Right lobe of liver (tissue), 6 donors: ENCODE results near the gene ST7. TPM values are rescaled to one million over a fixed set of nuclear protein-coding genes. Genes with fewer than 3 reads are reported as not detected.
"Not testable (repeated sequence)": the region's sequence is repeated elsewhere in the genome, so short reads cannot be mapped to it uniquely, and the experiment has no call there.

Experiments used
- ATAC-seq, 4 donors: fragments of 200-7000 bp; cut with Tn5 transposase; one replicate each; pipeline ENCODE4 v1.9.1; 2020; ENCODE audit warnings: mild to moderate bottlenecking in 4 of 4, moderate library complexity in 4 of 4
- DNase-seq, 3 donors: peaks; one replicate each; pipeline ENCODE4 v3.0.0-alpha.2; 2020
- H3K27ac ChIP-seq, 3 donors: fragments of 200-600 bp; one replicate each; pipeline ENCODE4 v1.8.0; 2022
- H3K27me3 ChIP-seq, 2 donors: fragments of 200-600 bp; one replicate each; pipeline ENCODE4 v1.8.0; 2022
- H3K36me3 ChIP-seq, 4 donors: fragments of 200-600 bp; sonication (generic) in 1 of 4; one replicate each; pipeline versions ENCODE4 v1.5.1 to v1.8.0; 2017 to 2022; ENCODE audit warnings: control low read depth in 1 of 4
- H3K4me1 ChIP-seq, 4 donors: fragments of 200-600 bp; sonication (generic) in 1 of 4; one replicate each; pipeline versions ENCODE4 v1.5.1 to v1.8.0; 2017 to 2022; ENCODE audit warnings: control low read depth in 1 of 4
- H3K4me3 ChIP-seq, 3 donors: fragments of 200-600 bp; one replicate each; pipeline ENCODE4 v1.8.0; 2022
- H3K9me3 ChIP-seq, 4 donors: fragments of 200-600 bp; sonication (generic) in 1 of 4; one replicate each; pipeline versions ENCODE4 v1.5.1 to v1.8.0; 2017 to 2022; ENCODE audit warnings: control low read depth in 1 of 4
- CTCF ChIP-seq, 4 donors: fragments of 200-600 bp in 3 of 4; fragments of 450-650 bp in 1 of 4; IDR thresholded peaks; one replicate each; pipeline versions ENCODE4 v1.5.1 to v1.8.0; 2016 to 2022; ENCODE audit warnings: antibody characterized with exemption in 4 of 4, mild to moderate bottlenecking in 2 of 4
- POLR2A ChIP-seq: fragments of 450-650 bp; IDR thresholded peaks from one replicate; pipeline ENCODE4 v1.6.1; 2017; ENCODE audit warnings: antibody characterized with exemption, mild to moderate bottlenecking
- WGBS: methylation state at CpG from one replicate; pipeline ENCODE4 v1.1.6; 2018; ENCODE audit warnings: low coverage, low lambda C conversion rate; ENCODE audit not compliant: insufficient coverage; ENCODE audit errors: missing lambda C conversion rate; 5-methylcytosine and 5-hydroxymethylcytosine counted together
- intact Hi-C, 2 donors: fragments of 100-400 bp; cut with DNase I; formaldehyde crosslinking; loops; one replicate each; pipeline versions ENCODE4 v1.11.2 to v1.14.1; 2022
- total RNA-seq, 6 experiments: library from RNA; depleted of rRNA in 2 of 6; stranded (reverse); fragments of >200 nt in 2 of 6; fragmentation: NEBNext Ultra II Directional in 3 of 6; extraction: Animal tissue kit (Norgen Biotek cat#: 25700) in 3 of 6; gene quantifications; one replicate each; pipeline versions ENCODE4 v1.1.0 to v1.2.4, GENCODE V29; 2016 to 2023
- donor health status: DM: no; HTN: yes; CAD: no.
- donor health status: DM: no; HTN: no; CAD: no.
- donor health status: DM: no; HTN: no; CAD: no.
- donor health status: DM: no; HTN: yes; CAD: no.
- donor health status: DM: no; HTN: yes; CAD: no.

ST7 gene
- total RNA-seq, 6 experiments from 2014 or later: 17.4 to 29.9 (median 22.4) TPM

GRCh38 chr7:116933465-116933864 is 19.8 kb upstream of the ST7 start:
- 76% methylated on average over 3 of the region's 3 CpGs for WGBS
- TF ChIP-seq CTCF (IDR thresholded peaks at IDR 0.05) (no peak), POLR2A (no peak)
- H3K27me3 ChIP-seq: no peaks in the 10 kb centered on the region
- intact Hi-C loops: no loop called here
- no peak overlapping the region for H3K27ac ChIP-seq
- DNase-seq: no peak
- no peak overlapping the region for H3K4me3 ChIP-seq
- H3K4me1 ChIP-seq: no peaks in the 10 kb centered on the region
- ATAC-seq: no peak
- no peaks in the 10 kb centered on the region for H3K36me3 ChIP-seq
- no peaks in the 10 kb centered on the region for H3K9me3 ChIP-seq

GRCh38 chr7:116934580-116934979 is 18.7 kb upstream of the ST7 start:
- no peak overlapping the region for H3K27ac ChIP-seq
- H3K27me3 ChIP-seq: no peaks in the 10 kb centered on the region
- H3K36me3 ChIP-seq: no peaks in the 10 kb centered on the region
- H3K9me3 ChIP-seq: no peaks in the 10 kb centered on the region
- ATAC-seq (no peak), DNase-seq (no peak)
- 69% methylated on average over 2 of the region's 2 CpGs for WGBS
- TF ChIP-seq POLR2A (no peak), CTCF (IDR thresholded peaks at IDR 0.05) (no peak)
- no peak overlapping the region for H3K4me3 ChIP-seq
- intact Hi-C loops: no loop called here
- no peaks in the 10 kb centered on the region for H3K4me1 ChIP-seq

GRCh38 chr7:116936844-116937243 is 16.5 kb upstream of the ST7 start:
- H3K27me3 ChIP-seq, H3K27ac ChIP-seq, H3K9me3 ChIP-seq, H3K4me3 ChIP-seq, H3K36me3 ChIP-seq, H3K4me1 ChIP-seq, intact Hi-C loops, ATAC-seq, DNase-seq: not testable (repeated sequence)
- 54% methylated on average over 2 of the region's 4 CpGs for WGBS

- DNase-seq: no peak
- intact Hi-C loops: no loop called here
- WGBS: 81% methylated on average over 2 of the region's 2 CpGs
- no peak overlapping the region for H3K27ac ChIP-seq
- no peaks in the 10 kb centered on the region for H3K4me1 ChIP-seq
- no peaks in the 10 kb centered on the region for H3K27me3 ChIP-seq
- TF ChIP-seq POLR2A (no peak), CTCF (IDR thresholded peaks at IDR 0.05) (no peak)
- no peak overlapping the region for H3K4me3 ChIP-seq
- H3K9me3 ChIP-seq: no peaks in the 10 kb centered on the region
- ATAC-seq: no peak
- H3K36me3 ChIP-seq: no peaks in the 10 kb centered on the region
Measured at GRCh38 chr7:116938678-116939077, 14.6 kb upstream of the ST7 start.

- Histone ChIP-seq H3K27me3 (no peaks in the 10 kb centered on the region), H3K9me3 (no peaks in the 10 kb centered on the region), H3K36me3 (no peaks in the 10 kb centered on the region), H3K27ac (no peak overlapping the region), H3K4me1 (no peaks in the 10 kb centered on the region), H3K4me3 (no peak overlapping the region)
- intact Hi-C loops: no loop called here
- DNase-seq: no peak
- 77% methylated on average over 8 of the region's 8 CpGs for WGBS
- ATAC-seq: no peak
- no peak for TF ChIP-seq CTCF (IDR thresholded peaks at IDR 0.05)
- no peak for TF ChIP-seq POLR2A
Measured at GRCh38 chr7:116940689-116941370, 12.5 kb upstream of the ST7 start.
